Fibroblast of lung (primary cell): ENCODE measurements around the gene GAL3ST2. TPM values are rescaled to one million over a fixed set of nuclear protein-coding genes. Genes with fewer than 3 reads are reported as not detected.

Experiments
- DNase-seq, 2 donors: peaks; one replicate each; pipeline versions ENCODE4 v3.0.0 to v3.0.0-alpha.2; 2010; ENCODE audit warnings: low read depth in 2 of 2
- H2AFZ ChIP-seq: 2 replicates; pipeline ENCODE4 v1.5.1; 2012; ENCODE audit warnings: low read length, control low read depth, inconsistent platforms
- H3K27ac ChIP-seq: 2 replicates; pipeline ENCODE4 v1.5.1; 2011; ENCODE audit warnings: low read length, control low read depth; ENCODE audit not compliant: insufficient read depth
- H3K27me3 ChIP-seq: 2 replicates; pipeline ENCODE4 v1.5.1; 2011; ENCODE audit warnings: mild to moderate bottlenecking, low read length; ENCODE audit not compliant: control insufficient read depth, insufficient read depth
- H3K36me3 ChIP-seq: 2 replicates; pipeline ENCODE4 v1.5.1; 2011; ENCODE audit warnings: low read length; ENCODE audit not compliant: control insufficient read depth, insufficient read depth
- H3K4me1 ChIP-seq: 2 replicates; pipeline ENCODE4 v1.5.1; 2011; ENCODE audit warnings: low read length; ENCODE audit not compliant: control insufficient read depth, insufficient read depth; ENCODE audit errors: extremely low read depth
- H3K4me2 ChIP-seq: 2 replicates; pipeline ENCODE4 v1.5.1; 2011; ENCODE audit warnings: low read length, control low read depth; ENCODE audit not compliant: insufficient read depth; ENCODE audit errors: extremely low read depth
- H3K4me3 ChIP-seq, 4 experiments: fragments of 200-600 bp in 1 of 4; sonication (generic) in 1 of 4; replicated peaks in 1 of 4; 2 replicates each; pipeline ENCODE4 v1.5.1; 2011 to 2016; ENCODE audit warnings: low read length in 4 of 4, low read depth in 3 of 4, mild to moderate bottlenecking in 3 of 4, control low read depth in 2 of 4, inconsistent platforms in 1 of 4, mixed read lengths in 1 of 4; ENCODE audit not compliant: insufficient read depth in 1 of 4; ENCODE audit errors: control extremely low read depth in 1 of 4
- H3K79me2 ChIP-seq: 2 replicates; pipeline ENCODE4 v1.5.1; 2012; ENCODE audit warnings: mild to moderate bottlenecking, low read length, inconsistent platforms; ENCODE audit not compliant: control insufficient read depth, insufficient read depth
- H3K9ac ChIP-seq: 2 replicates; pipeline ENCODE4 v1.5.1; 2011; ENCODE audit warnings: mild to moderate bottlenecking, low read length, control low read depth; ENCODE audit not compliant: insufficient read depth
- H3K9me3 ChIP-seq: 2 replicates; pipeline ENCODE4 v1.5.1; 2012; ENCODE audit warnings: low read depth, low read length; ENCODE audit not compliant: control insufficient read depth, insufficient read depth
- H4K20me1 ChIP-seq: 2 replicates; pipeline ENCODE4 v1.5.1; 2011; ENCODE audit warnings: low read length; ENCODE audit not compliant: control insufficient read depth, insufficient read depth; ENCODE audit errors: extremely low read depth
- CTCF ChIP-seq, 2 donors: IDR thresholded peaks in 1 of 2; conservative IDR thresholded peaks in 1 of 2; 1 replicate in 1 of 2; 2 replicates in 1 of 2; pipeline ENCODE4 v1.5.1; 2011 to 2012; ENCODE audit warnings: low read length in 2 of 2, control low read depth in 1 of 2, inconsistent platforms in 1 of 2, low read depth in 1 of 2, mild to moderate bottlenecking in 1 of 2
- EZH2 ChIP-seq: IDR thresholded peaks from 2 replicates; pipeline ENCODE4 v1.5.1; 2012; ENCODE audit warnings: low read length, control low read depth, mild to moderate bottlenecking; ENCODE audit errors: missing control alignments
- polyA plus RNA-seq, 2 donors: library from polyadenylated mRNA; depleted of rRNA in 1 of 2; stranded (reverse) in 1 of 2; unstranded in 1 of 2; fragments of >200 nt; gene quantifications; 2 replicates each; pipeline ENCODE4 v1.2.1, GENCODE V29; 2011 to 2012; ENCODE audit warnings: missing spikeins in 1 of 2
- total RNA-seq: library from RNA; depleted of rRNA; stranded (reverse); fragments of >200 nt; gene quantifications from 2 replicates; pipeline ENCODE4 v1.2.1, GENCODE V29; 2014

GAL3ST2 gene
- total and polyA plus RNA-seq, 2 donors (not counting 1 experiment from before 2014, with no cell fraction given), result 0.17 TPM; not detected in 1

- H4K20me1 ChIP-seq, result no peaks in the 10 kb centered on the region
- H2AFZ ChIP-seq, result no peak overlapping the region
- no peaks in the 10 kb centered on the region for H3K9me3 ChIP-seq
- no peak for DNase-seq
- H3K36me3 ChIP-seq, result no peaks in the 10 kb centered on the region
- H3K4me2 ChIP-seq, result no peak overlapping the region
- no peaks in the 10 kb centered on the region for H3K4me1 ChIP-seq
- H3K79me2 ChIP-seq, result no peaks in the 10 kb centered on the region
- no peak overlapping the region for H3K27ac ChIP-seq
- H3K9ac ChIP-seq, result no peak overlapping the region
- TF ChIP-seq CTCF (conservative IDR thresholded peaks at IDR 0.05 in 1 of 2, IDR thresholded peaks at IDR 0.05 in 1 of 2; ENCODE audit: low read depth in 1 of 2, low read length in 2 of 2), result no peak
- no peak for TF ChIP-seq EZH2
- H3K27me3 ChIP-seq, result no peaks in the 10 kb centered on the region
- H3K4me3 ChIP-seq, result no peak overlapping the region
These were observed 19.6 kb downstream of the GAL3ST2 start for GRCh38 chr2:241796209-241796608.

GRCh38 chr2:241796610-241797138 is 20.1 kb downstream of the GAL3ST2 start:
- no peak for TF ChIP-seq CTCF (conservative IDR thresholded peaks at IDR 0.05 in 1 of 2, IDR thresholded peaks at IDR 0.05 in 1 of 2; ENCODE audit: low read depth in 1 of 2, low read length in 2 of 2)
- TF ChIP-seq EZH2, result no peak
- Histone ChIP-seq H3K9ac (no peak overlapping the region), H3K4me2 (no peak overlapping the region), H2AFZ (no peak overlapping the region), H3K27ac (no peak overlapping the region), H3K27me3 (no peaks in the 10 kb centered on the region), H3K4me1 (no peaks in the 10 kb centered on the region), H4K20me1 (no peaks in the 10 kb centered on the region), H3K4me3 (no peak overlapping the region), H3K9me3 (no peaks in the 10 kb centered on the region), H3K36me3 (no peaks in the 10 kb centered on the region), H3K79me2 (no peaks in the 10 kb centered on the region)
- DNase-seq, result no peak

GRCh38 chr2:241797441-241798080 is 20.9 kb downstream of the GAL3ST2 start:
- no peaks in the 10 kb centered on the region for H3K4me1 ChIP-seq
- H4K20me1 ChIP-seq, result no peaks in the 10 kb centered on the region
- no peaks in the 10 kb centered on the region for H3K36me3 ChIP-seq
- H3K9me3 ChIP-seq, result no peaks in the 10 kb centered on the region
- no peaks in the 10 kb centered on the region for H3K79me2 ChIP-seq
- H3K27ac ChIP-seq, result no peak overlapping the region
- no peak overlapping the region for H3K4me2 ChIP-seq
- TF ChIP-seq EZH2, result no peak
- no peak for TF ChIP-seq CTCF (conservative IDR thresholded peaks at IDR 0.05 in 1 of 2, IDR thresholded peaks at IDR 0.05 in 1 of 2; ENCODE audit: low read depth in 1 of 2, low read length in 2 of 2)
- no peak for DNase-seq
- H2AFZ ChIP-seq, result no peak overlapping the region
- H3K4me3 ChIP-seq, result no peak overlapping the region
- no peak overlapping the region for H3K9ac ChIP-seq
- no peaks in the 10 kb centered on the region for H3K27me3 ChIP-seq
